Mammary epithelial cell (primary cell): ENCODE results near the gene PNISR.

Experiments used
- EZH2 ChIP-seq: IDR thresholded peaks from 2 replicates; pipeline ENCODE4 v1.6.1; 2012; ENCODE audit warnings: low read length, inconsistent platforms, borderline replicate concordance
- TF ChIP-seq, protein P1 (sequence below), 2 donors: IDR thresholded peaks in 1 of 2; conservative IDR thresholded peaks in 1 of 2; 2 replicates each; pipeline ENCODE4 v1.5.1; 2011 to 2012; ENCODE audit warnings: inconsistent platforms in 2 of 2, low read length in 2 of 2, mild to moderate bottlenecking in 2 of 2, control low read depth in 1 of 2, low read depth in 1 of 2; ENCODE audit not compliant: insufficient read depth in 1 of 2; ENCODE audit errors: extremely low read depth in 1 of 2

DNA sequence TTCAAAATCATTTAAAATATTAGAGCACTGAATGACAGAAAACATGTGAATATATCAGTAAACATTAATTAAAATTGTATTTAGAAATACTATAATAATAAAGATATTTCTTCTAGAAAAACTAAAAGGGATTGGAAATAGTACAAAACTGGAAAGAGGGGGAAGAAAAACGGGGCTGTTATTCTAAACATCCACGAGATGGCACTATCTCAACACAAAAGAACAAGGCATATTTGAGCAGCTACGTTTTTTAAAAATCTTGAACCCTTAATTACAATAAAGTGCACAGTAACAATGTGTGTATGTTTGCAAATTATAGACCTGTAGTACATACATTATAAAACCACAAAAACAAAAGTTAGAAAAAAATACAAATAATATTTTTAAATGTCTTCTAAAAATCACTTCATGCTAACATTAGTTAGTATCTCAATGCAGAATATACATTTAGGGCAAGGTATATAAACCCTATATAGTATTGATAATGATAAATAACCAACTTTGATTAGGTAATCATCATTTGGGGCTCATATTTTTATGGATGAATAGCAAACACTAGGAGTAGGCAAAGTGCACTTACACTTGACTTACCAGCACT, 42.5 kb upstream of the PNISR start:
- TF ChIP-seq EZH2: no peak
- TF ChIP-seq, protein P1, sequence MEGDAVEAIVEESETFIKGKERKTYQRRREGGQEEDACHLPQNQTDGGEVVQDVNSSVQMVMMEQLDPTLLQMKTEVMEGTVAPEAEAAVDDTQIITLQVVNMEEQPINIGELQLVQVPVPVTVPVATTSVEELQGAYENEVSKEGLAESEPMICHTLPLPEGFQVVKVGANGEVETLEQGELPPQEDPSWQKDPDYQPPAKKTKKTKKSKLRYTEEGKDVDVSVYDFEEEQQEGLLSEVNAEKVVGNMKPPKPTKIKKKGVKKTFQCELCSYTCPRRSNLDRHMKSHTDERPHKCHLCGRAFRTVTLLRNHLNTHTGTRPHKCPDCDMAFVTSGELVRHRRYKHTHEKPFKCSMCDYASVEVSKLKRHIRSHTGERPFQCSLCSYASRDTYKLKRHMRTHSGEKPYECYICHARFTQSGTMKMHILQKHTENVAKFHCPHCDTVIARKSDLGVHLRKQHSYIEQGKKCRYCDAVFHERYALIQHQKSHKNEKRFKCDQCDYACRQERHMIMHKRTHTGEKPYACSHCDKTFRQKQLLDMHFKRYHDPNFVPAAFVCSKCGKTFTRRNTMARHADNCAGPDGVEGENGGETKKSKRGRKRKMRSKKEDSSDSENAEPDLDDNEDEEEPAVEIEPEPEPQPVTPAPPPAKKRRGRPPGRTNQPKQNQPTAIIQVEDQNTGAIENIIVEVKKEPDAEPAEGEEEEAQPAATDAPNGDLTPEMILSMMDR (conservative IDR thresholded peaks at IDR 0.05 in 1 of 2, IDR thresholded peaks at IDR 0.05 in 1 of 2; ENCODE audit: extremely low read depth in 1 of 2, insufficient read depth in 1 of 2, low read depth in 1 of 2, low read length in 2 of 2): peak; percentile 51 to 69
